Activated CD4-positive, alpha-beta T cell treated with anti-CD3 and anti-CD28 coated beads, Interleukin-2, amount 10 ng/mL, durations not matched to agents 7 days and 5 days (primary cell): ENCODE data around the gene ST8SIA2. TPM values are rescaled to one million over a fixed set of nuclear protein-coding genes. Genes with fewer than 3 reads are reported as not detected.

Experiments used
- CTCF ChIA-PET: fragments of 350-600 bp; sonication (Branson Sonifier 250); formaldehyde crosslinking; loops from one replicate; lab custom pipeline; 2021; ENCODE audit warnings: antibody characterized with exemption; lab: Charles Lee
- POLR2A ChIA-PET: fragments of 350-600 bp; sonication (Branson Sonifier 250); formaldehyde crosslinking; loops from one replicate; lab custom pipeline; 2021; ENCODE audit warnings: antibody characterized with exemption; lab: Charles Lee
- DNase-seq: peaks from one replicate; pipeline ENCODE4 v3.0.0-alpha.2; 2020
- H3K27ac Mint-ChIP-seq: one replicate; pipeline ENCODE4 v1.8.0; 2021; ENCODE audit warnings: mild to moderate bottlenecking, moderate library complexity, mixed read lengths
- H3K27me3 Mint-ChIP-seq: one replicate; pipeline ENCODE4 v1.8.0; 2021; ENCODE audit warnings: mixed read lengths
- H3K36me3 Mint-ChIP-seq: one replicate; pipeline ENCODE4 v1.8.0; 2021; ENCODE audit warnings: low read depth, mixed read lengths
- H3K4me1 Mint-ChIP-seq: one replicate; pipeline ENCODE4 v1.8.0; 2021; ENCODE audit warnings: mixed read lengths
- H3K4me3 Mint-ChIP-seq: one replicate; pipeline ENCODE4 v1.8.0; 2021; ENCODE audit warnings: mild to moderate bottlenecking, moderate library complexity, mixed read lengths
- H3K9me3 Mint-ChIP-seq: one replicate; pipeline ENCODE4 v1.8.0; 2021; ENCODE audit warnings: mixed read lengths
- total RNA-seq, 2 experiments: library from RNA; stranded (reverse); gene quantifications; one replicate each; pipeline ENCODE4 v1.2.3, GENCODE V29; 2021

Gene ST8SIA2
- total RNA-seq = not detected

DNA sequence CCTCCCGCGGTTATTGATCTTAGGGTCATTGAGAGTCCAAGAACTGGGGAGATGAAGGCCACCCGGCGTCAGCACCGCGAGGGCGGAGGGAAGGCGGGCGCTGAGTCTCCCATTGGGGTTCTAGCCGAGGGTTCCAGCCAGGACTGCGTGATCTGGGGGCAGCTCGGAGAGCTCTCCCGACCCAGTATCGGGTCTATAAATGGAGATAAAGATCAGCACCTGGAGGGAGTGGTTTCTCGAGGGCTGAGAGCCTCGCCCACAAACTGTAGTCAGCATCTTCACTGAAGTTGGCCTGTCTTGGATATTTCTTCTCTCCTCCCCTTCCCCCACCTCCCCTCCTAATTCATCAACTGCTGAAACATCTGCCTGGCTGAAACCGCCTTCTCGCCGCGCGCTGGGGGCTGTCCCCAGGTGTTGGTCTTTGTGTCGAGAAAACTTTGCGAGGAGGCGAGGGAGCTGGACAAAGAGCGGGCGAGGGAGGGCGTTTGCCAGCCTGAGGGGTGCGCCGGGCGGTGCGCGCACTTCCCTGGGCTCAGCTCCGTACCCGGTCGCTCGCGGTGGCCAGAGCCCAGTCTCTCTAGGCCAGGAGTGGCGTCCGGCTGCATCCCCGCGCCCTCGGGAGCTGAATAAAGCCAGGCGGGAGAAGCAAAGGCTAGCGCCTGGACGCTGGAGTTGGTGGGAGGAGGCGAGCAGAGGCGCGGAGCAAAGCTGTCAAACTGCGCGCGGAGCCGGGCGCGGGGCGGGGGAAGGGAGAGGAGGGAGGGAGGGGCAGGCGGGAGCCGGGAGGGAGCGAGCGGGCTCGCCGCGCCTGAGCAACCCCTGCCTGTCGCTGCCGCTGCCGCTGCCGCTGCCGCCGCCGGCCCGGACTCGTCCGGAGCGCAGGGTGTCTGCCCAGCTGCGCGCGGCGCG lies at the start of gene ST8SIA2:
Gene ST8SIA2, plus strand, starts transcription at position 811 of the 909 bp plus-strand sequence. CDS start 184 bp downstream, outside the sequence.
- Mint-ChIP-seq H3K27me3 (peaks cover 60% of the 10 kb centered on the region), H3K36me3 (no peaks in the 10 kb centered on the region), H3K4me3 (no peak within 1 kb of the TSS), H3K9me3 (no peaks in the 10 kb centered on the region), H3K27ac (no peak within 1 kb of the TSS), H3K4me1 (peaks cover 6% of the 10 kb centered on the region)
- DNase-seq = no peak
- ChIA-PET CTCF (no interaction called here), POLR2A (no interaction called here)

DNA sequence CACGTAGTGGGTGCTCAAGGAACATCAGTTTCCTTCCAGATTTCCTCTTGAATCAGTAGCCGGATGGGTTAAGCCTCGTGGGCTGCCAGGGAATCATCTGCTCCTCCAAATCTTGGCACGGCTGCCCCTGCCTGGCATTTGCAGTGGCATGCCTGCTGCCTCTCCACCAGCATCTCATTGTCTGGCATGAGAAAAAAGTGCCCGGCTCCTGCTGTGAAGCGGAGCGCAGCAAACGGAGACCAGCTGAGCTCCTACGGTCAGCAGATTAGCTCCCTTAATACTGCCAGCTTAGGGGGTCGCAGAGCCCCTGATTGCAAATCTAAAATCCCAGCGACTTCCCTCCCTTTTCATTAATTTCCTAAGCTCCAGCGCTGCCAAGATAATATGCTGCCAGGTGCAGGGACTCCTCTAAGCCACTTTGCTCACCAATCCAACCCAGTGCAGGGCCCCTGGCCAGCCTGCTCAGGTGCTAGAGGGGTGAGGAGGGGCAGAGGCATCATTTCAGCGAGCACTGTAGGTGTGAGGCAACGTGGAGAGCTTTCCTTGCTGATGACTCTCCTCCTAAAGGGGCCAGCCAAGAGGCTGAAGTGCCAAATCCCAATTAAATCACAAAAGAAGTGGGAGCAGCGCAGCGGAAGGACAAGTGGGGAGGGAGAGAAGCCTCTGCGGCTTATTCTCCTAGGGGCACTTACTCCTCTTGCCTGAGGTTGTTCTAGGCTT lies 49.6 kb upstream of the ST8SIA2 start:
- Mint-ChIP-seq H3K27me3 (no peaks in the 10 kb centered on the region), H3K27ac (no peak overlapping the region), H3K36me3 (no peaks in the 10 kb centered on the region), H3K9me3 (no peaks in the 10 kb centered on the region), H3K4me3 (no peak overlapping the region), H3K4me1 (no peaks in the 10 kb centered on the region)
- ChIA-PET CTCF (no interaction called here), POLR2A (no interaction called here)
- no peak for DNase-seq

GRCh38 chr15:92346063-92346462 lies 47.6 kb upstream of the ST8SIA2 start:
- Mint-ChIP-seq H3K4me3 (no peak overlapping the region), H3K27ac (no peak overlapping the region), H3K4me1 (no peaks in the 10 kb centered on the region), H3K36me3 (no peaks in the 10 kb centered on the region), H3K9me3 (no peaks in the 10 kb centered on the region), H3K27me3 (no peaks in the 10 kb centered on the region)
- ChIA-PET CTCF (no interaction called here), POLR2A (no interaction called here)
- DNase-seq = no peak

GRCh38 chr15:92355307-92355706 lies 38.4 kb upstream of the ST8SIA2 start:
- Mint-ChIP-seq H3K27ac (no peak overlapping the region), H3K4me1 (no peaks in the 10 kb centered on the region), H3K9me3 (no peaks in the 10 kb centered on the region), H3K27me3 (peaks cover 3% of the 10 kb centered on the region), H3K36me3 (no peaks in the 10 kb centered on the region), H3K4me3 (no peak overlapping the region)
- no peak for DNase-seq
- POLR2A ChIA-PET = no interaction called here
- CTCF ChIA-PET = no interaction called here

- H3K4me1 Mint-ChIP-seq = no peaks in the 10 kb centered on the region
- ChIA-PET CTCF (no interaction called here), POLR2A (no interaction called here)
- no peak overlapping the region for H3K4me3 Mint-ChIP-seq
- H3K27ac Mint-ChIP-seq = no peak overlapping the region
- no peak for DNase-seq
- peaks cover 3% of the 10 kb centered on the region for H3K27me3 Mint-ChIP-seq
- H3K9me3 Mint-ChIP-seq = no peaks in the 10 kb centered on the region
- no peaks in the 10 kb centered on the region for H3K36me3 Mint-ChIP-seq
Measured at GRCh38 chr15:92361321-92362000, 32.2 kb upstream of the ST8SIA2 start.

GRCh38 chr15:92362001-92362350 lies 31.7 kb upstream of the ST8SIA2 start:
- H3K9me3 Mint-ChIP-seq = no peaks in the 10 kb centered on the region
- no peaks in the 10 kb centered on the region for H3K36me3 Mint-ChIP-seq
- H3K4me1 Mint-ChIP-seq = no peaks in the 10 kb centered on the region
- no peaks in the 10 kb centered on the region for H3K27me3 Mint-ChIP-seq
- DNase-seq = no peak
- ChIA-PET POLR2A (no interaction called here), CTCF (no interaction called here)
- H3K4me3 Mint-ChIP-seq = no peak overlapping the region
- H3K27ac Mint-ChIP-seq = no peak overlapping the region

GRCh38 chr15:92365084-92365483 lies 28.6 kb upstream of the ST8SIA2 start:
- CTCF ChIA-PET = no interaction called here
- no peaks in the 10 kb centered on the region for H3K27me3 Mint-ChIP-seq

DNA sequence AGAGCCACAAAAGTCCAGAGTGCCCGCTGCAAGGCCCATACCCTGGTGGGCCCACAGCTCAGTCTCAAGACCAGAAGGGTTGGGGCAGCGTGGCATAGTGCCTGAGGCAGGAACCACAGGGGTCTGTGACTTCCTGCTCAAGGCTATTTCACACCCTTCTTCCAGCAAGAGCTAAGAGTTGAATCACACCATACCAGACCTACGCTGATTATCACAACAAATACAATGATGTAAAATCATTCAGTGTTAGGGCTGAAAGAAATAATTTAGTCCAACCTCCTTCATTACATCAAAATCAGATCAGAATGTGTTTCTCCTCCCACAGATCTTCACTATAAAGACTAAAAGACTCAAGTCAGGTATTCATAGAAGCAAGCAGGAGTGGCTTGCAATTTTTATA lies 27.8 kb upstream of the ST8SIA2 start:
- POLR2A ChIA-PET = no interaction called here
- H3K4me3 Mint-ChIP-seq = no peak overlapping the region

More at GRCh38 chr15:92365084-92365483, 28.6 kb upstream of the ST8SIA2 start:
- H3K4me3 Mint-ChIP-seq = no peak overlapping the region
- H3K36me3 Mint-ChIP-seq = no peaks in the 10 kb centered on the region
- H3K27ac Mint-ChIP-seq = no peak overlapping the region
- H3K4me1 Mint-ChIP-seq = no peaks in the 10 kb centered on the region
- H3K9me3 Mint-ChIP-seq = no peaks in the 10 kb centered on the region
- DNase-seq = no peak
- POLR2A ChIA-PET = no interaction called here

DNA sequence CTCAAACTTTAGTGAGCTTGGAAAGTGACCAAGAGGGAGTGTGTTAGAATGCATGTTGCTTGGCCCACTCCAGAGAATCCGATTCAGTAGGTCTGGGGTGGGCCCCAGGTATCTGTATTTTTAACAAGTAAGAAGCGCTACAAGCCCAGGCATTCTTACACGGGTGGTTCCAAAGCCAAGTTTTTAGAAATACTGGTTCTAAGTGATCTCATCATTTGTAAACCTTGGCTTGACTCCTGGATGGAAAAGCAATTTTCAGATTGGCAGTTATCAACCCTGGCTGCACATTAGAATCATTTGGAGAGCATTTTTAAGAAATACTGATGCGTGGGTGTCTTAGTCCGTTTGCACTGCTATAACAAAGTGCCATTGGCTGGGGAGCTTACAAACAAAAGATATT lies 27.3 kb upstream of the ST8SIA2 start:
- Mint-ChIP-seq H3K4me1 (no peaks in the 10 kb centered on the region), H3K9me3 (no peaks in the 10 kb centered on the region), H3K27ac (no peak overlapping the region), H3K27me3 (no peaks in the 10 kb centered on the region), H3K4me3 (no peak overlapping the region), H3K36me3 (no peaks in the 10 kb centered on the region)
- no peak for DNase-seq
- ChIA-PET CTCF (no interaction called here), POLR2A (no interaction called here)

More for the DNA sequence above, 27.8 kb upstream of the ST8SIA2 start:
- Mint-ChIP-seq H3K27ac (no peak overlapping the region), H3K27me3 (no peaks in the 10 kb centered on the region), H3K36me3 (no peaks in the 10 kb centered on the region), H3K9me3 (no peaks in the 10 kb centered on the region), H3K4me1 (no peaks in the 10 kb centered on the region)
- no peak for DNase-seq
- CTCF ChIA-PET = no interaction called here

- DNase-seq = no peak
- Mint-ChIP-seq H3K4me1 (no peaks in the 10 kb centered on the region), H3K27me3 (peaks cover 18% of the 10 kb centered on the region), H3K36me3 (no peaks in the 10 kb centered on the region), H3K9me3 (no peaks in the 10 kb centered on the region), H3K27ac (no peak overlapping the region), H3K4me3 (no peak overlapping the region)
- CTCF ChIA-PET = no interaction called here
- POLR2A ChIA-PET = no interaction called here
Measured at GRCh38 chr15:92375057-92375456, 18.6 kb upstream of the ST8SIA2 start.

- no peaks in the 10 kb centered on the region for H3K9me3 Mint-ChIP-seq
- no peak for DNase-seq
- peaks cover 24% of the 10 kb centered on the region for H3K27me3 Mint-ChIP-seq
- H3K4me3 Mint-ChIP-seq = no peak overlapping the region
- no peaks in the 10 kb centered on the region for H3K4me1 Mint-ChIP-seq
- H3K27ac Mint-ChIP-seq = no peak overlapping the region
- ChIA-PET POLR2A (no interaction called here), CTCF (no interaction called here)
- H3K36me3 Mint-ChIP-seq = no peaks in the 10 kb centered on the region
Measured at GRCh38 chr15:92376109-92376508, 17.6 kb upstream of the ST8SIA2 start.

- POLR2A ChIA-PET = no interaction called here
- no peak overlapping the region for H3K4me3 Mint-ChIP-seq
- no peak overlapping the region for H3K27ac Mint-ChIP-seq
- H3K9me3 Mint-ChIP-seq = no peaks in the 10 kb centered on the region
- no peaks in the 10 kb centered on the region for H3K36me3 Mint-ChIP-seq
- DNase-seq = no peak
- peaks cover 32% of the 10 kb centered on the region for H3K27me3 Mint-ChIP-seq
- CTCF ChIA-PET = no interaction called here
- H3K4me1 Mint-ChIP-seq = no peaks in the 10 kb centered on the region
Measured at GRCh38 chr15:92377083-92377789, 16.4 kb upstream of the ST8SIA2 start.
